ENCODE measurements around the gene CCDC110. TPM values are rescaled to one million over a fixed set of nuclear protein-coding genes. Genes with fewer than 3 reads are reported as not detected.

The CCDC110 gene
- polyA plus RNA-seq, 1 donor from 2014 or later = 0.21 TPM

DNA sequence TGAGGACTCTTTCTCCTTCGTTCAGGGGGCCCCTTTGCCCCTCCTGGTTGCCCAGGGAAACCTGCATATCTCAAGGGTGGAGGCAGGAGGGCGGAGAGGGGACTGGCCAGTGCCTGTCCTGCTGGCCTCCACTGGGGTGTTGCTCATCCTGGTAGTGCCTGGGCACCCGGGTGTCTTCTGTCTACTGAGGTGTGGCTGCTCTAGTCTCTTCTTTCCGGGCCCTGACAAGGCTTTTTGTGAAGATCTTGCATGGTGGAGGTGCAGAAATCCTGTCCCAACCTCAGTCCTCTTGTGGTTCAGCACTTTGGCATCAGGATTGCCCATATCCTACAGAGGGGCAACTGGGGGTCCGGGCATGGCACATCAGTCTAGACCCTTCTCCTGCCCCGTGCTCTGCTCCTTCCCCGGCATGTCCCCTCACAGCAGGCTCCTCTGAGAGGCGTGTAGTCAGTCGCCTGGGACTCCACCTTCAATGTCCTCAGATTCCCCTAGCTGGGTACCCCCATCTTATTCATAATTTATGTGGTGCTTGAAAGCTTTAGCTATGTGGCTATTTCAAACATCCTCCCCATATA is 1.9 kb downstream of the CCDC110 start:
- Histone ChIP-seq H3K9me2 (ENCODE audit: insufficient read depth, low read length) (no peaks in the 10 kb centered on the region), H3K79me2 (replicated peaks; ENCODE audit: insufficient read depth, low read length) (no peaks in the 10 kb centered on the region), H3K4me2 (ENCODE audit: low read length) (no peak overlapping the region), H3K27me3 (ENCODE audit: insufficient read depth, low read depth, low read length) (no peaks in the 10 kb centered on the region), H3K27ac (ENCODE audit: low read length) (no peak overlapping the region), H3F3A (ENCODE audit: insufficient read depth, low read length, poor library complexity, severe bottlenecking) (peaks cover 3% of the 10 kb centered on the region), H2AFZ (ENCODE audit: low read depth, low read length) (no peak overlapping the region), H3K9ac (ENCODE audit: low read length) (no peak overlapping the region), H4K20me1 (ENCODE audit: insufficient read depth) (no peaks in the 10 kb centered on the region), H3K36me3 (ENCODE audit: insufficient read depth, low read length) (no peaks in the 10 kb centered on the region), H3K4me3 (ENCODE audit: low read length) (no peak overlapping the region), H3K9me3 (ENCODE audit: low read length) (no peaks in the 10 kb centered on the region)
- TF ChIP-seq, protein P1, sequence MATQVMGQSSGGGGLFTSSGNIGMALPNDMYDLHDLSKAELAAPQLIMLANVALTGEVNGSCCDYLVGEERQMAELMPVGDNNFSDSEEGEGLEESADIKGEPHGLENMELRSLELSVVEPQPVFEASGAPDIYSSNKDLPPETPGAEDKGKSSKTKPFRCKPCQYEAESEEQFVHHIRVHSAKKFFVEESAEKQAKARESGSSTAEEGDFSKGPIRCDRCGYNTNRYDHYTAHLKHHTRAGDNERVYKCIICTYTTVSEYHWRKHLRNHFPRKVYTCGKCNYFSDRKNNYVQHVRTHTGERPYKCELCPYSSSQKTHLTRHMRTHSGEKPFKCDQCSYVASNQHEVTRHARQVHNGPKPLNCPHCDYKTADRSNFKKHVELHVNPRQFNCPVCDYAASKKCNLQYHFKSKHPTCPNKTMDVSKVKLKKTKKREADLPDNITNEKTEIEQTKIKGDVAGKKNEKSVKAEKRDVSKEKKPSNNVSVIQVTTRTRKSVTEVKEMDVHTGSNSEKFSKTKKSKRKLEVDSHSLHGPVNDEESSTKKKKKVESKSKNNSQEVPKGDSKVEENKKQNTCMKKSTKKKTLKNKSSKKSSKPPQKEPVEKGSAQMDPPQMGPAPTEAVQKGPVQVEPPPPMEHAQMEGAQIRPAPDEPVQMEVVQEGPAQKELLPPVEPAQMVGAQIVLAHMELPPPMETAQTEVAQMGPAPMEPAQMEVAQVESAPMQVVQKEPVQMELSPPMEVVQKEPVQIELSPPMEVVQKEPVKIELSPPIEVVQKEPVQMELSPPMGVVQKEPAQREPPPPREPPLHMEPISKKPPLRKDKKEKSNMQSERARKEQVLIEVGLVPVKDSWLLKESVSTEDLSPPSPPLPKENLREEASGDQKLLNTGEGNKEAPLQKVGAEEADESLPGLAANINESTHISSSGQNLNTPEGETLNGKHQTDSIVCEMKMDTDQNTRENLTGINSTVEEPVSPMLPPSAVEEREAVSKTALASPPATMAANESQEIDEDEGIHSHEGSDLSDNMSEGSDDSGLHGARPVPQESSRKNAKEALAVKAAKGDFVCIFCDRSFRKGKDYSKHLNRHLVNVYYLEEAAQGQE (IDR thresholded peaks at IDR 0.05; ENCODE audit: borderline replicate concordance) = no peak
- no peak for TF ChIP-seq MXI1 (conservative IDR thresholded peaks at IDR 0.05; ENCODE audit: poor library complexity, severe bottlenecking)
- TF ChIP-seq, protein P2, sequence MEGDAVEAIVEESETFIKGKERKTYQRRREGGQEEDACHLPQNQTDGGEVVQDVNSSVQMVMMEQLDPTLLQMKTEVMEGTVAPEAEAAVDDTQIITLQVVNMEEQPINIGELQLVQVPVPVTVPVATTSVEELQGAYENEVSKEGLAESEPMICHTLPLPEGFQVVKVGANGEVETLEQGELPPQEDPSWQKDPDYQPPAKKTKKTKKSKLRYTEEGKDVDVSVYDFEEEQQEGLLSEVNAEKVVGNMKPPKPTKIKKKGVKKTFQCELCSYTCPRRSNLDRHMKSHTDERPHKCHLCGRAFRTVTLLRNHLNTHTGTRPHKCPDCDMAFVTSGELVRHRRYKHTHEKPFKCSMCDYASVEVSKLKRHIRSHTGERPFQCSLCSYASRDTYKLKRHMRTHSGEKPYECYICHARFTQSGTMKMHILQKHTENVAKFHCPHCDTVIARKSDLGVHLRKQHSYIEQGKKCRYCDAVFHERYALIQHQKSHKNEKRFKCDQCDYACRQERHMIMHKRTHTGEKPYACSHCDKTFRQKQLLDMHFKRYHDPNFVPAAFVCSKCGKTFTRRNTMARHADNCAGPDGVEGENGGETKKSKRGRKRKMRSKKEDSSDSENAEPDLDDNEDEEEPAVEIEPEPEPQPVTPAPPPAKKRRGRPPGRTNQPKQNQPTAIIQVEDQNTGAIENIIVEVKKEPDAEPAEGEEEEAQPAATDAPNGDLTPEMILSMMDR (IDR thresholded peaks at IDR 0.05; ENCODE audit: poor library complexity, severe bottlenecking) = no peak
- TF ChIP-seq TAF1 (IDR thresholded peaks at IDR 0.05; ENCODE audit: low read depth) = no peak
- no peak for TF ChIP-seq POLR2AphosphoS5 (IDR thresholded peaks at IDR 0.05)
- TF ChIP-seq EZH2 (IDR thresholded peaks at IDR 0.05; ENCODE audit: borderline replicate concordance, insufficient read depth, low read length, poor library complexity, severe bottlenecking) = no peak
- no peak for TF ChIP-seq EP300 (conservative IDR thresholded peaks at IDR 0.05; ENCODE audit: poor library complexity, severe bottlenecking)
- no peak for TF ChIP-seq RAD21 (conservative IDR thresholded peaks at IDR 0.05)
- no peak for TF ChIP-seq SMC3 (conservative IDR thresholded peaks at IDR 0.05; ENCODE audit: poor library complexity)

DNA sequence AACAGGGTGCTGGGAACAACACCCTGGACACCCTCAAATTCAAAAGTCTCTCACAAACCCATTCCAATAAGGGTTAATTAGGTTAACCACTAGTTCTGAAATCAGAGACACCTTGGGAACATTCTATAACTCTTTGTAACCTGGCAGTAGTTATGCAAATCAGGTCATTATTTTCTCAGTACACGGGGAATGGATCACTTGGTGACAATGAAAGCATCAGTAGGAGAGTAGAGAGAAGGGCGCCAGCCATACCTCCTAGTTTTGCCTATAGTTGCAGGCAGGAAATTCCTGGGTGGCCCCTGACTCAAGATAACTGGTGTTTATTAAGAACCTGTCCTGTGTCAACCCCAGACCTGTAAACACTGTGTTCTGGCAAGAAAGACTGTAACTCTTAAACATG is 2.5 kb downstream of the CCDC110 start:
- no peaks in the 10 kb centered on the region for H3K27me3 ChIP-seq (ENCODE audit: insufficient read depth, low read depth, low read length)

More for the DNA sequence above, 2.5 kb downstream of the CCDC110 start:
- Histone ChIP-seq H3K4me3 (ENCODE audit: low read length) (no peak overlapping the region), H3F3A (ENCODE audit: insufficient read depth, low read length, poor library complexity, severe bottlenecking) (peaks cover 3% of the 10 kb centered on the region), H2AFZ (ENCODE audit: low read depth, low read length) (no peak overlapping the region), H3K9me3 (ENCODE audit: low read length) (no peaks in the 10 kb centered on the region), H4K20me1 (ENCODE audit: insufficient read depth) (no peaks in the 10 kb centered on the region), H3K36me3 (ENCODE audit: insufficient read depth, low read length) (no peaks in the 10 kb centered on the region), H3K79me2 (replicated peaks; ENCODE audit: insufficient read depth, low read length) (no peaks in the 10 kb centered on the region), H3K9ac (ENCODE audit: low read length) (no peak overlapping the region), H3K4me2 (ENCODE audit: low read length) (no peak overlapping the region), H3K9me2 (ENCODE audit: insufficient read depth, low read length) (no peaks in the 10 kb centered on the region), H3K27ac (ENCODE audit: low read length) (no peak overlapping the region)
- no peak for TF ChIP-seq RAD21 (conservative IDR thresholded peaks at IDR 0.05)
- no peak for TF ChIP-seq TAF1 (IDR thresholded peaks at IDR 0.05; ENCODE audit: low read depth)
- TF ChIP-seq, protein P2 (IDR thresholded peaks at IDR 0.05; ENCODE audit: poor library complexity, severe bottlenecking) = no peak
- TF ChIP-seq SMC3 (conservative IDR thresholded peaks at IDR 0.05; ENCODE audit: poor library complexity) = no peak
- no peak for TF ChIP-seq POLR2AphosphoS5 (IDR thresholded peaks at IDR 0.05)
- TF ChIP-seq MXI1 (conservative IDR thresholded peaks at IDR 0.05; ENCODE audit: poor library complexity, severe bottlenecking) = no peak
- TF ChIP-seq, protein P1 (IDR thresholded peaks at IDR 0.05; ENCODE audit: borderline replicate concordance) = no peak
- TF ChIP-seq EZH2 (IDR thresholded peaks at IDR 0.05; ENCODE audit: borderline replicate concordance, insufficient read depth, low read length, poor library complexity, severe bottlenecking) = no peak
- no peak for TF ChIP-seq EP300 (conservative IDR thresholded peaks at IDR 0.05; ENCODE audit: poor library complexity, severe bottlenecking)
